Right ventricle myocardium inferior (tissue), 1 donor: ENCODE measurements around the gene RAET1E. TPM values are rescaled to one million over a fixed set of nuclear protein-coding genes. Genes with fewer than 3 reads are reported as not detected.
"Not testable (repeated sequence)": the region's sequence is repeated elsewhere in the genome, so short reads cannot be mapped to it uniquely, and the experiment has no call there.

ENCODE experiments used
- ATAC-seq: fragments of 200-7000 bp; cut with Tn5 transposase; one replicate; pipeline ENCODE4 v1.9.1; 2020; ENCODE audit warnings: mild to moderate bottlenecking, moderate library complexity
- DNase-seq: peaks from one replicate; pipeline ENCODE4 v3.0.0; 2021; ENCODE audit errors: missing footprints
- intact Hi-C: fragments of 100-400 bp; cut with DNase I; formaldehyde crosslinking; loops from one replicate; pipeline ENCODE4 v1.11.0; 2022
- total RNA-seq: library from RNA; stranded (reverse); fragmentation: NEBNext Ultra II Directional; extraction: Animal tissue kit (Norgen Biotek cat#: 25700); gene quantifications from one replicate; pipeline ENCODE4 v1.2.1, GENCODE V29; 2021
- donor health status: DM: no; HTN: yes; CAD: no; lungs with severe emphysema.

The RAET1E gene
- total RNA-seq, 1 donor from 2014 or later: 0.27 TPM

- intact Hi-C loops: no loop called here
- DNase-seq: no peak
- ATAC-seq: no peak
Measured at GRCh38 chr6:149917679-149918078, 19.8 kb upstream of the RAET1E start.

- ATAC-seq (no peak), DNase-seq (no peak)
- intact Hi-C loops: no loop called here
Measured at GRCh38 chr6:149915970-149916865, 18.3 kb upstream of the RAET1E start.

GRCh38 chr6:149913540-149914240 lies 15.8 kb upstream of the RAET1E start:
- ATAC-seq (no peak), DNase-seq (no peak)
- intact Hi-C loops: no loop called here

GRCh38 chr6:149913085-149913484 lies 15.2 kb upstream of the RAET1E start:
- DNase-seq: no peak
- ATAC-seq: no peak
- intact Hi-C loops: no loop called here

GRCh38 chr6:149912680-149913079 lies 14.8 kb upstream of the RAET1E start:
- ATAC-seq, intact Hi-C loops, DNase-seq: not testable (repeated sequence)

GRCh38 chr6:149910721-149911151 lies 12.8 kb upstream of the RAET1E start:
- intact Hi-C loops: no loop called here
- ATAC-seq (no peak), DNase-seq (no peak)

GRCh38 chr6:149909701-149910470 lies 12.0 kb upstream of the RAET1E start:
- DNase-seq (no peak), ATAC-seq (no peak)
- intact Hi-C loops: no loop called here

- ATAC-seq, DNase-seq, intact Hi-C loops: not testable (repeated sequence)
Measured at GRCh38 chr6:149908480-149908879, 10.6 kb upstream of the RAET1E start.

GRCh38 chr6:149907317-149907716 lies 9.4 kb upstream of the RAET1E start:
- DNase-seq: no peak
- intact Hi-C loops: no loop called here
- ATAC-seq: no peak

- DNase-seq (no peak), ATAC-seq (no peak)
- intact Hi-C loops: no loop called here
Measured at GRCh38 chr6:149906405-149906804, 8.5 kb upstream of the RAET1E start.

GRCh38 chr6:149905911-149906371 lies 8.0 kb upstream of the RAET1E start:
- DNase-seq: no peak
- intact Hi-C loops: no loop called here
- no peak for ATAC-seq

GRCh38 chr6:149905371-149905910 lies 7.5 kb upstream of the RAET1E start:
- ATAC-seq (no peak), DNase-seq (peak; percentile 66)
- intact Hi-C loops: no loop called here

- intact Hi-C loops: no loop called here
- DNase-seq: no peak
- ATAC-seq: peak; percentile 75
Measured at GRCh38 chr6:149904661-149905370, 6.9 kb upstream of the RAET1E start.

- no peak for ATAC-seq
- DNase-seq: no peak
- intact Hi-C loops: no loop called here
Measured at GRCh38 chr6:149903938-149904611, 6.2 kb upstream of the RAET1E start.

- no peak for ATAC-seq
- DNase-seq: peak; percentile 46
- intact Hi-C loops: no loop called here
Measured at GRCh38 chr6:149901444-149902140, 3.7 kb upstream of the RAET1E start.

- intact Hi-C loops: no loop called here
- no peak for ATAC-seq
- peak; percentile 34 for DNase-seq
Measured at GRCh38 chr6:149900620-149901443, 2.9 kb upstream of the RAET1E start.
